GM18520 (cell line): ENCODE measurements around the gene AFMID.

Source experiments
- ATAC-seq: cut with Tn5 transposase; IDR thresholded peaks from one replicate; pipeline ENCODE4 v1.9.1; 2021; ENCODE audit not compliant: unreplicated experiment

The AFMID gene

GRCh38 chr17:78236362-78237127 is 49.4 kb downstream of the AFMID start:
- ATAC-seq, result no peak

GRCh38 chr17:78237401-78238012 is 50.3 kb downstream of the AFMID start:
- ATAC-seq, result no peak

GRCh38 chr17:78238823-78239488 is 51.8 kb downstream of the AFMID start:
- ATAC-seq, result no peak

- ATAC-seq, result no peak
Observed at GRCh38 chr17:78239489-78239931, 52.3 kb downstream of the AFMID start.

GRCh38 chr17:78240012-78240655 is 53.0 kb downstream of the AFMID start:
- ATAC-seq, result no peak

GRCh38 chr17:78240839-78241238 is 53.7 kb downstream of the AFMID start:
- ATAC-seq, result no peak

GRCh38 chr17:78241277-78242023 is 54.3 kb downstream of the AFMID start:
- ATAC-seq, result no peak

- ATAC-seq, result peak; percentile 45
Observed at GRCh38 chr17:78242024-78242742, 55.0 kb downstream of the AFMID start.

GRCh38 chr17:78247304-78247703 is 60.1 kb downstream of the AFMID start:
- no peak for ATAC-seq

GRCh38 chr17:78248051-78248914 is 61.1 kb downstream of the AFMID start:
- ATAC-seq, result no peak

- no peak for ATAC-seq
Observed at GRCh38 chr17:78249074-78249817, 62.1 kb downstream of the AFMID start.

- ATAC-seq, result no peak
Observed at GRCh38 chr17:78249818-78250806, 63.0 kb downstream of the AFMID start.

- no peak for ATAC-seq
Observed at GRCh38 chr17:78250891-78251772, 64.0 kb downstream of the AFMID start.

GRCh38 chr17:78251773-78252103 is 64.6 kb downstream of the AFMID start:
- no peak for ATAC-seq

- no peak for ATAC-seq
Observed at GRCh38 chr17:78252111-78252634, 65.0 kb downstream of the AFMID start.
